Stimulated activated CD4-positive, alpha-beta T cell treated with anti-CD3 and anti-CD28 coated beads, Interleukin-2, amount 100 ng/mL, for 48 hours (primary cell): ENCODE data around the gene SERINC1.
"Not testable (repeated sequence)": the region's sequence is repeated elsewhere in the genome, so short reads cannot be mapped to it uniquely, and the experiment has no call there.

ENCODE experiments used
- DNase-seq, 2 donors: peaks; one replicate each; pipeline ENCODE4 v3.0.0-alpha.2; 2020

SERINC1 gene

DNA sequence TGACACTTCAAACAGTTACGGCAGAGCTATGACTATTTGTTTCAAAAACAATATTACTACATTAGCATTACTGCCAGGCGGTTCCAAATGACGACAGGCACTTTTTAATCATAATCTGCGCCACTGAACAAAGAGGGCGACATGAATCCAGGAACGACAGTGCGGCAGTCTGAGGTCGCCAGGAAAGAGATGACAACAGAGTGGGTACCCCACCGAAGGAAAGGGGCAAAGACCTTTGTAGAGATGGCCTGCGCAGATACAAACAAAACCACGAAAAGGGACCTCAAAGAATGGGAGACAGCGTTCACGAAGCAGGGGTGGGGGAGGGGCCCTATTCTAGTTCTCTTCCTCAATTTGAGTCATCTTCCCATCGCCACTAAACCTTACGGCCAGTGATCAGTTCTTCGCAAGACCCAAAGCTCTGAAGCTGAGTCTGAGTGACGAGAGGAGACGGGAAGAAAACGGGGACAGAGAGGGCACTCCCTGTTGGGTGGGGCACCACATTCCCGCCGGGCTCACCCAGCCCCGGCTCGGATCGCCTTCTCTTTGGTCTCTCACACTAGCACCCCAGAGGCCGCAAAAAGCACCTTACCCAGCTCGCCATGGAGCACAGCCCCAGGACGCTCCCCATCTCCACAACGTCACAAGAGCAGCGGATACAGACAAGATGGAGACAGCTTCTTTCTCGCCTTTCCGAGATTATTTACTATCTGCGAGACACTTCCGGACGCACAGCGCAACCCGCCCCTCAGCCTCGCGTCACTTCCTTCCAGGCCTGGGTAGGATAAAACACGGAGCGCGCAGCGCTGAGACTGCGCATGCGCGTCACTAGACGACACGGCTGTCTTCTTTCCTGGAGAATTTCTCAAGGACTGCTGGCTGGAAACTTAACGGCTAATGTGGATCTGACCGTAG is at the start of gene SERINC1:
TSS of gene SERINC1 (minus strand) at position 701 of the 915 bp plus-strand sequence. CDS start at position 631, 70 bp downstream.
- peak; percentile 82 to 84 for DNase-seq

DNA sequence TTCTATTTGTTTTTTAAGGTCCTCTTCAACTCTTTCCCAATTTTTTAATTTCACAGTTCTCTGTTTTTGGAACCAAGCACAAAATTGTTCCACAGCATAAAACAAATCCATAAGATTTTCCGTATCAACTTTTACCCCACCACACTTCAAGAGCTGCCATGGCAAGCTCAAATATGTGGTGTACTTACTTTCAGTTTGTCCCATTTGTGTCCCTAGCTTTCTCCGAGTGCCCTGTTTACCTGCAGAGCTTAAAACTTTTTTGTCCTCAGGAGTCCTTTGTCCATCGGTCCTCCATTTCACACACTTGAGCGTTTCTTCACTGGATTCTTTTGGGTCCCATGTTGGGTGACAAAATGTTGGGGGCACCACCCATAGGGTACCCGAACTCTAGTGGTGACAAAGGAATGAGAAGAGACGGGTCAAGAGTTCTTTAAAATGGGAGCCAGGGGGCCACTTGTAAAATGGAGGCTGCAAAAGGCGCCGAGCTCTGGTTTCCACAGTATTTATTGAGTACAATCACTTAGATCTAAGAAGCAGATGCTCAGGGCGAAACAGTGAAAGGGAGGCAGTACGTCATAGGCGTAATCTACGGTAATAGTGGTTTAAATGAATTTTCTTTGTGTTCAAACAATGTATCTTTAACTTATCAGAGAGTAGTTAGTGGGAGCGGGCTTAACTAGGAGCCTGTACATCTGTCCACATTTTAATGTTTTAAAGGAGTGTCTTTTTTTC is 39.8 kb upstream of the SERINC1 start:
- no peak for DNase-seq

DNA sequence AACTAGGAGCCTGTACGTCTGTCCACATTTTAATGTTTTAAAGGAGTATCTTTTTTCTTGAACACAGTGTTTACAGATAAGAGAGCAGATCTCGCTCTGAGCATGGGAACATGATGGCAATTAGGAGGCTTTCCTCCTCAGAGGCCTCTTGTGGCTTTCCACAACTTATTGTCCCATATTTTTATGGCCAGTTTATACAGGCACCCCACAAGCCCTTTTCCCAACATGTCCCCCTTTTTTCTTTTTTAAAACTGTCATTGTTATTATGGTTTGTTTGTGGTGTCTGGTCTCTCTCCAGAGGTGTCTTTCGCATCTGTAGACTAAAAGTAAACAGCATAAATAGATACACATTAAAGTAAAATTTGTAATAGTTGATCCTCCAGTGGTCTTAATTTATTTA is 33.6 kb upstream of the SERINC1 start:
- not testable (repeated sequence) for DNase-seq

DNA sequence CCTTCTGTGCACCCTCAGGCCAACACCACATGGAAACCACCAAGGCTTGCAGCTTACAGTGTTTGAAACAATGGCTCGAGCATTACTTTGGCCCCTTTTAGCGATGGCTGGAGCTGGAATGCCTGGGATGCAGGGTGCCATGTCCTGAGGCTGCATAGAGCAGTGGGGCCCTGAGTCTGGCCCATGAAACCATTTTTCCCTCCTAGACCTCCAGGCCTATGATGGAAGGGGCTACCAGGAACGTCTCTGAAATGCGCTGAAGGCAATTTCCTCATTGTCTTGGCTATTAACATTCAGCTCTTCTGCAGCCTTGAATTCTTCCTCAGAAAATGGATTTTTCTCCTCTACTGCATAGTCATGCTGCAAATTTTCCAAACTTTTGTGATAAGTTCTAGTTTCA is 29.9 kb upstream of the SERINC1 start:
- no peak for DNase-seq

GRCh38 chr6:122495612-122496011 is 24.0 kb upstream of the SERINC1 start:
- DNase-seq, result no peak

- no peak for DNase-seq
Observed at GRCh38 chr6:122494665-122495272, 23.2 kb upstream of the SERINC1 start.

- DNase-seq, result peak; percentile 51 to 58
Observed at GRCh38 chr6:122491919-122492555, 20.4 kb upstream of the SERINC1 start.

GRCh38 chr6:122490607-122491006 is 19.0 kb upstream of the SERINC1 start:
- no peak for DNase-seq

- DNase-seq, result no peak
Observed at GRCh38 chr6:122484760-122485159, 13.2 kb upstream of the SERINC1 start.

- no peak for DNase-seq
Observed at GRCh38 chr6:122482750-122483080, 11.1 kb upstream of the SERINC1 start.

DNA sequence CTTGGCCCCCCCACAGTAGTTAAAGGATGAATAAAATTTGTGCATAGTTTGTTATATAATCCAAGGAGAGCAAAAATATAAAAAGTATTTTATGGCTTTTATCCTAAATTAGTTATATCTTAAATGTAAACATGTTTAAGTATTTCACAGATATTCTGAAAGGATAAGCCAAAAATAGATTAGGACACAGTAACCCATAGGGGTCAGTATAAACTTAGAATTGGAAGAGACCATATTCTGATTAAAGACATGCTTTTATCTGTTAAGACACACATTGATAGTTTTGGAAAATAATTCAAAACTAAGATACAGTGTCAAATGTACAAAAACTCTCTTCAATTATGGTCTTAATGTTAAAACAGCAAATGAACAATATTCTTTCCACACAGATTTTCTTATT is 4.5 kb upstream of the SERINC1 start:
- DNase-seq, result no peak

DNA sequence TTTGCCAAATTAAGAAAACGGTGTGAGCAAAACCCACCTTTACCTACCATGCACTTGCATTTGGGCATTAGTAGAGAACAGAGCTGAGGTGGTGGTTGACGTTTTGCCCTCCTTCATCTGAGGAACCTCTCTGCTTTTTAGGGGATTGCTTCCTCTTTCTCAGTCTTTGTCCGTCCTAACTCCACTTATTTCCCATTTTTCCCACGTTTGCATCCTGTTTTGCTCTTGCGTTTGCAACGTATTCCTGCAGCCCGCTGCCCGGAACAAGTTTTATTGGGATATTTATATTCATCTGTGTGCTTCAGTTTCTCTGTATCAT is 374 bp upstream of the SERINC1 start:
- no peak for DNase-seq

DNA sequence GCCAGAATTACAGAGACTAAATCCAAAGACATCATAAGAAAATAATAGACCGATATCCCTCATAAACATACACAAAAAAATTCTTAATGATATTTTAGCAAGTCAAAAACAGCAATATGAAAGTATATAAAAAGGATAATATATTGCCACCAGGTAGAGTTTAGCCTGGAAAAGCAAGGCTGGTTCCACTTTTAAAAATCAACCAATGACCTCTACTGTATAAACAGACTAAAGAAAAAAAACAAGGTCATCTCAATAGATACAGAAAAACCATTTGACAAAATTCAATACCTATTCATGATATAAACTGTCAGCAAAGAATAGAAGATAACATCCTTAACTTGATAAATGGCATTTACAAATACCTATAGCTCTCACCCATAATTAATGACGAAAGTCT is 9.7 kb downstream of the SERINC1 start:
- no peak for DNase-seq

- DNase-seq, result not testable (repeated sequence)
Observed at GRCh38 chr6:122459865-122460416, 11.7 kb downstream of the SERINC1 start.

DNA sequence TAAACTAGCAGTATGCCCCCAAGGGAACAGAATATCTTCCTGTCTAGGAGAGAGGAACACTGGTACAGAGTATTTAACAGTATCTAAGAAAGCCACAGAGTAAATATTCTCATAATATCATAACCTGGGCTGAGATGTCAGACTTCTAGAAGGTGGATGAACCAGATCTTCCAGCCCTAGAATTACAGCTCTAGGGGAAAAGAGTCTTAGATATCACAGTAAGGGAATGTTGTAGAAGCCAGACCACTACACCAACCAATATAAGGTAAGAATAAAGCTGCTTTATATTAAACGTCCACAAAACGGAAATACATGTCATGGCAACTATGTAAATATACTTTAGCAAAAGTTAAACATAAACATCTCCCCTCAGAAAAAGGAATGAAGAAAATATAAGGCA is 12.4 kb downstream of the SERINC1 start:
- DNase-seq, result no peak

DNA sequence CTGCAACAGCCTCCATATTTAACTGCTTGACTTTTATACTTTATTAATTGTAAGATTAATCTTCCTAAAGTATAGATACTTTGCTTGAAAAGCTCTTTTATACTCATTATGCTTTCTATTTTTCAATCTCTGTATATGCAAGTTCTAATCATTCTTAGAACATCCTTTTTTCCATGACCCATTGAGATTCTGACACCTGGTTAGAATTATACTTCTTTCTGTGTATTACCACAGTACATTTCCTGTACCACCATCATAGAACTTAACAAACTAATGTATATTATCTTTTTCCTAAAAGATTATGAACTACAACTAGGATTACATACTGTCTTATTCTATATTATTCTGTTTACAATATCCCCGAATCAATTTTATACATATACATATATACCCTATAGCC is 13.5 kb downstream of the SERINC1 start:
- DNase-seq, result no peak

DNA sequence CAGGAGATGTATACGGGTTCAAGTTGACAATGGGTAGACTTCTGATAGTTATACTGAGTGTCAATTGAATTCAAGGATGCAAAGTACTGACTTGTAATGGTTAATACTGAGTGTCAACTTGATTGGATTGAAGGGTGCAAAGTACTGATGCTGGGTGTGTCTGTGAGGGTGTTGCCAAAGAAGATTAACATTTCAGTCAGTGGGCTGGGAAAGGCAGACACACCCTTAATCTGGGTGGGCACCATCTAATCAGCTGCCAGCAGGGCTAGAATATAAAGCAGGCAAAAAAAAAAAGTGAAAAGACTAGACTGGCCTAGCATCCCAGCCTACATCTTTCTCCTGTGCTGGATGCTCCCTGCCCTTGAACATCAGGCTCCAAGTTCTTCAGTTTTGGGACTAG is 16.5 kb downstream of the SERINC1 start:
- not testable (repeated sequence) for DNase-seq

DNA sequence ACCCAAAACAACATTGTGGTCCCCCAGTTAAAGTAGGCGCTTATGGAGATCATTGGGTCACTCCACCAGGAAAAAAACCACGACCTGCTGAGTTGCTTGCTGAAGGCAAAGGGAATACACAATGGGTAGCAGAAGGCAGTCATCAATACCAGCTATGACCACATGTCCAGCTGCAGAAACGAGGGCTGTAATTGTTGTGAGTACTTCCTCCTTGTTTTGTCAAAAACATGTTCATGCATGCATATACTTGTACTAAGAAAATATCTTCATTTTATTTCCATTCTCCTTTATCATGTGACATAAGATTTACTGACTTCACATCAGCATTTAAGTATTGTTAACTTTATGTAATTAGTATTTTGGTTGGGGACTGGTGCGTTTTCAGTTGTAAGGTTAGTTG is 16.9 kb downstream of the SERINC1 start:
- DNase-seq, result no peak

DNA sequence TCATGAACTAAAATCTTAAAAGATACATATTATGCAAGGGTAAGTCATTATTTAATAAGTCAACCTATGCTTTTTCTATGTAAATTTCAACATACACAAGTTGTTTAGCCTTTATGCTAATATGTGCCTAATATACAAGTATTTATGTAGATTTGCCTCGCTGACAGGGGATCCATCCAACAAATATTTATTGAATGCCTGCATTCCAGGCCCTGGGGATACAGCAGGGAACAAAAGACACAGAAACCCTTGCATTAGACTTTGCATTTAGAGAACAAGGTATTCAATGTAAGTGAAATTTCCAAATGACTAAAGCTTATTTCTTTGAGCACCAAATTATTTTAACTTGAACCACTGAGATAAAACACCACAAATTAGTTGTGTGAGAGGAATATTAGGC is 19.1 kb downstream of the SERINC1 start:
- DNase-seq, result no peak

- DNase-seq, result no peak
Observed at GRCh38 chr6:122449069-122449468, 22.5 kb downstream of the SERINC1 start.

- no peak for DNase-seq
Observed at GRCh38 chr6:122445274-122445673, 26.3 kb downstream of the SERINC1 start.

DNA sequence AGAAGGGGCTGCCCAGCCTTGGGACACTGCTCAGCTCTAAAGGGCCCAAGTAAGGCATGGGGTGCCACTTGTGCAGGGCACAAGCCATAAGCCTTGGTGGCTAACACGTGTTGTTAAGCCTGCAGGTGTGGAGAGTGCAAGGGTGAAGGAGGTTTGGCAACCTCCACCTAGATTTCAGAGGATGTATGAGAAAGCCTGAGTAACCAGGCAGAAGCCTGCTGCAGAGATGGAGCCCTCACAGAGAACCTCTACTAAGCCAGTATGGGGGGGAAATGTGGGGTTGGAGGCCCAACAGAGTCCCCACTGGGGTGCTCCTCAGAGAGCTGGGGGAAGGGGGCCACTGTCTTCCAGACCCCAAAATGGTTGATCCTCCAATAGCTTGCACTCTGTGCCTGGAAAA is 32.6 kb downstream of the SERINC1 start:
- DNase-seq, result no peak

DNA sequence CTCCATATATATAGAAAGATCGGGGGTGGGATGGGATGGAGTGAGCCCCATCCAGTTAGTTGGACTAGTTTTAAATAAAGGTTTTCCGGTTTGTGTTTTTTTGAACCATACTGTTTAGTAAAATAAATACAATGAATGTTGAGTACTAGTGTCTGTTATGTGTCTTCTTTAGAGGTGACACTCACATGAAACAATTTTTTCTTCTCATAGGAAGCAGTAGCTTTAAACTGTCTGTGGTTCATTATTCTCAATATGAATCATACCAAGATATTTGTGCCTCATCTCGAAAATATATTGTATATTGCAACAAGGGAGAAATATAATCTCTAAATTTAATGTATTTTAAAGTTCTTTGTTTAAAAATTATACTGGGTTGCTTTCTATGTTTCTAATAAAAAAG is 38.8 kb downstream of the SERINC1 start:
- DNase-seq, result no peak
